Measurements from ENCODE around the gene KCNA3. TPM values are rescaled to one million over a fixed set of nuclear protein-coding genes. Genes with fewer than 3 reads are reported as not detected.

The KCNA3 gene
- total and polyA plus RNA-seq, 7 donors, result 0.71 to 4.3 (median 1.3) TPM; not detected in 3

DNA sequence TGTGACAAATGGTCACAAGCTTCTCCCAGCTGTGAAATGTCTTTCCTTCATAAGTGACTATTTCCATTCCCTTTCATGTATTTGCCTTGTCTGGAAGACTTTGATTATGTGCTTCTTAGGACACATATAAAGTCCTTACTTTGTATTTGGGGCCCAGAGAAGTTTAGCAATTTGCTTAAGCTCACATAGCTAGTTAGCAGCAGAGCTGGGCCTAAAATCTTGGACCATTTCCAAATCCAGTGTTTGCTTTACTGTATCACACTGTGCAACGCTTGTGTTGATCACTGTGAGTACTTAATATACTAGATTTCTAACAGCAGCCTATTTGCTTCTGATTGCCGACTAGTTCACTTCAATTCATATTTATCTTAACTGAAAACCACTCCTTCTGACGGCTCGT, 2.2 kb upstream of the KCNA3 start:
- WGBS, 2 donors, result 57 to 79% methylated on average over 4 of the region's 4 CpGs

DNA sequence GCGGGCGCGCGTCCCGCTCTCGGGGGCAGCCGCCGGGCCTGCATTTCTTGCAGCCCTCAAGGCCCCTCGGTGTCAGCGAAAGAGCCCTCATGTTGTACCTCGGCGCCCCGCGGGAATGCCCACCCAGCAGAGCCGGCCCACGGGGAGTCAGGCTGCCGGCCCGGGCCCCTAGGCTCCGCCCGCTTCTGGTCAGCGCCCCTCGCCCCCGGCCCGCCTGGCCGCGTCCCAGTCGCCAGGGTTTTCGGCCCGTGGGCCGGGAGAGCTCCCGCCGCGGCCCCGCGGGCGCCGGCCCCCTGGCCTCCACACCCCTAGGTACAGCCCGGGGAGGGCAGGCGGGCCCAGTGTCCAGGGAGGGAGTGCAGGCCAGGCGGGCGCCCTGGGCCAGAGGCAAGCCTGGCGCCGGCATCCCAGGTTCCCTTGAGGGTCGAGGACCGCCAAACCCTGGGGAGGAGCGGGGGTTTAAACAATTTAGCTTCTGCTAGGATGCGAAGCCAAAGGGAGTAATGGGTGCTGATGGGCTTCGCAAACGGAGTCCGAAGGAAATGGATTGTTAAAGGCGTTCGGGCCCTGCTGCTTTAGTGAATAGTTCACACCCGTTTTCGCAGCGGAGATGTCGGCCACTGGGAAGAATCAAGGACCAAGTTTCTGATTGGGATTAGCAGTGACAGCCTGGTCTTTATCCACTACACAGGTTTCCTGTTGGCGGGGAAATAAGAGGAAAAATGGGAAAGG, 486 bp upstream of the KCNA3 start:
- Histone ChIP-seq H3K4me3 (peak overlapping the region; percentile 22 to 59 (median 44)), H3K27ac (no peak overlapping the region), H3K36me3 (no peaks in the 10 kb centered on the region), H3K4me1 (peaks cover 0 to 16% (median 15%) of the 10 kb centered on the region in 4 donors), H3K9me3 (no peaks in the 10 kb centered on the region), H3K27me3 (peaks cover 23 to 69% (median 45%) of the 10 kb centered on the region in 3 donors)
- intact Hi-C loops (cut with DNase I), result no loop called here
- WGBS, 2 donors, result 13 to 14% methylated on average over 57 of the region's 57 CpGs
- TF ChIP-seq EP300 (IDR thresholded peaks at IDR 0.05), result no peak
- no peak for TF ChIP-seq POLR2A (IDR thresholded peaks at IDR 0.05)
- TF ChIP-seq POLR2AphosphoS5 (IDR thresholded peaks at IDR 0.05), result no peak
- TF ChIP-seq, protein P1, sequence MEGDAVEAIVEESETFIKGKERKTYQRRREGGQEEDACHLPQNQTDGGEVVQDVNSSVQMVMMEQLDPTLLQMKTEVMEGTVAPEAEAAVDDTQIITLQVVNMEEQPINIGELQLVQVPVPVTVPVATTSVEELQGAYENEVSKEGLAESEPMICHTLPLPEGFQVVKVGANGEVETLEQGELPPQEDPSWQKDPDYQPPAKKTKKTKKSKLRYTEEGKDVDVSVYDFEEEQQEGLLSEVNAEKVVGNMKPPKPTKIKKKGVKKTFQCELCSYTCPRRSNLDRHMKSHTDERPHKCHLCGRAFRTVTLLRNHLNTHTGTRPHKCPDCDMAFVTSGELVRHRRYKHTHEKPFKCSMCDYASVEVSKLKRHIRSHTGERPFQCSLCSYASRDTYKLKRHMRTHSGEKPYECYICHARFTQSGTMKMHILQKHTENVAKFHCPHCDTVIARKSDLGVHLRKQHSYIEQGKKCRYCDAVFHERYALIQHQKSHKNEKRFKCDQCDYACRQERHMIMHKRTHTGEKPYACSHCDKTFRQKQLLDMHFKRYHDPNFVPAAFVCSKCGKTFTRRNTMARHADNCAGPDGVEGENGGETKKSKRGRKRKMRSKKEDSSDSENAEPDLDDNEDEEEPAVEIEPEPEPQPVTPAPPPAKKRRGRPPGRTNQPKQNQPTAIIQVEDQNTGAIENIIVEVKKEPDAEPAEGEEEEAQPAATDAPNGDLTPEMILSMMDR (IDR thresholded peaks at IDR 0.05), result no peak
- no peak for DNase-seq

More for the DNA sequence above, 2.2 kb upstream of the KCNA3 start:
- Histone ChIP-seq H3K4me1 (peaks cover 0 to 16% (median 15%) of the 10 kb centered on the region in 4 donors), H3K9me3 (no peaks in the 10 kb centered on the region), H3K27ac (no peak overlapping the region), H3K4me3 (no peak overlapping the region), H3K36me3 (no peaks in the 10 kb centered on the region), H3K27me3 (peaks cover 23 to 62% (median 47%) of the 10 kb centered on the region in 3 donors)
- intact Hi-C loops (cut with DNase I), result no loop called here
- TF ChIP-seq EP300 (IDR thresholded peaks at IDR 0.05), result no peak
- no peak for TF ChIP-seq POLR2A (IDR thresholded peaks at IDR 0.05)
- no peak for TF ChIP-seq POLR2AphosphoS5 (IDR thresholded peaks at IDR 0.05)
- no peak for DNase-seq

DNA sequence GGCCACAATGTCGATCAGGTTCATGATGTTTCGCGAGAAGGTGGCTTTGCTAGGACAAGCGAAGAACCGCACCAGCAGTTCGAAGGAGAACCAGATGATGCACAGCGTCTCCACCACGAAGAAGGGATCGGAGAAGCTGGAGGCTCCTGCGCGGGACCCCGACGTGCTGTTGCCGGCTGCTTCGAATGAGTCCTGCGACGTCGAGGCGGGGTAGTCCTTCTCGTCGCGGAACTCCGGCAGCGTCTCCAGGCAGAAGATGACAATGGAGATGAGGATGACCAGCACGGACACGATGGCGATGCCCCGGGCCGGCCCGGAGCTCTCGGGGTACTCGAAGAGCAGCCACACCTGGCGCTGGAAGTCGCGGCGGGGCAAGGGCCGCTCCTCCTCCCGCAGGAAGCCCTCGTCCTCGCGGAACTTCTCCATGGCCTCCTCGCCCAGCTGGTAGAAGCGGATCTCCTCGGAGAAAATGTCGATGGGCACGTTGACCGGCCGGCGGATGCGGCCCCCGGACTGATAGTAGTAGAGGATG, 869 bp downstream of the KCNA3 start:
- peak overlapping the region; percentile 4 to 59 (median 44) for H3K4me3 ChIP-seq
- DNase-seq, result no peak
- H3K36me3 ChIP-seq, result no peaks in the 10 kb centered on the region
- H3K9me3 ChIP-seq, result no peaks in the 10 kb centered on the region
- WGBS, 2 donors, result 27 to 63% methylated on average over 51 of the region's 51 CpGs
- TF ChIP-seq, protein P1 (IDR thresholded peaks at IDR 0.05), result no peak
- TF ChIP-seq EP300 (IDR thresholded peaks at IDR 0.05), result no peak
- TF ChIP-seq POLR2A (IDR thresholded peaks at IDR 0.05), result no peak
- TF ChIP-seq POLR2AphosphoS5 (IDR thresholded peaks at IDR 0.05), result no peak
- H3K4me1 ChIP-seq, result peaks cover 0 to 16% (median 15%) of the 10 kb centered on the region in 4 donors
- H3K27ac ChIP-seq, result no peak overlapping the region
- peaks cover 23 to 66% (median 40%) of the 10 kb centered on the region in 3 donors for H3K27me3 ChIP-seq
- intact Hi-C loops (cut with DNase I), result no loop called here

DNA sequence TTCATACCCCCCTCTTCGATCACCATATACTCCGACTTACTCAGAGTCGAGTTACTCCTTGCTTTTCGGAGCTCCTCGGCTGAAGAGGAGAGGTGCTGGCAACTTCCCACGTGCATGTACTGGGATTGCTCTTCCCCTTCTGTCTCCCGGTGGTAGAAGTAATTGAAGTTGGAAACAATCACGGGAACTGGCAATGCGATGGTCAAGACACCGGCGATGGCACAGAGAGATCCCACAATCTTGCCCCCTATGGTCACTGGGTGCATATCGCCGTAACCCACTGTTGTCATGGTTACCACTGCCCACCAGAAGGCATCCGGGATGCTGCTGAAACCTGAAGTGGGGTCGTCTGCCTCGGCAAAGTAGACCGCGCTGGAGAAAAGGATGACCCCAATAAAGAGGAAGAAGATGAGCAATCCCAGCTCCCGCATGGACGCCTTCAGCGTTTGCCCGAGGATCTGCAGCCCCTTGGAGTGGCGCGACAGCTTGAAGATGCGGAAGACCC, 1.5 kb downstream of the KCNA3 start:
- Histone ChIP-seq H3K36me3 (no peaks in the 10 kb centered on the region), H3K4me1 (peaks cover 0 to 16% (median 15%) of the 10 kb centered on the region in 4 donors), H3K4me3 (no peak overlapping the region), H3K9me3 (no peaks in the 10 kb centered on the region), H3K27me3 (peaks cover 23 to 66% (median 40%) of the 10 kb centered on the region in 3 donors), H3K27ac (no peak overlapping the region)
- TF ChIP-seq POLR2AphosphoS5 (IDR thresholded peaks at IDR 0.05), result no peak
- TF ChIP-seq POLR2A (IDR thresholded peaks at IDR 0.05), result no peak
- TF ChIP-seq, protein P1 (IDR thresholded peaks at IDR 0.05), result no peak
- TF ChIP-seq EP300 (IDR thresholded peaks at IDR 0.05), result no peak
- DNase-seq, result no peak
- intact Hi-C loops (cut with DNase I), result no loop called here
- WGBS, 2 donors, result 59 to 77% methylated on average over 25 of the region's 25 CpGs

DNA sequence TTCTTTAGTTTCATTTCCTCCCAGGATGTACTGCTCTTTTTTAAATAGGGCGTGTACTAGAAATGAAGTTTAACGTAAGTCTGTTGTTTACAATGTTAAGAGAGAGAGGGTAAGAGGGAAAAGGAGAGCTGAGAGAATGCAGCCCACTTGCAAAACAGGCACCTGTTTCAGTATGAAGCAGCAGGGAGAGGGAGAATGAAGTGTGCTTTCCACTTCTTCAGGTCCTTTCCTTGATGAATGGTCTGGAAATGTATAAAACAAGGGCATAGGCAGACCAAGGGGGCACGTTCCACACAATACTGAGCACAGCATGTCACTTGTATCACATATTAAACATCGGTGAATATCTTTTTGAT, 2.0 kb downstream of the KCNA3 start:
- no peak overlapping the region for H3K4me3 ChIP-seq
- whole genome bisulfite sequencing, 2 donors, result 30% methylated on average over 4 of the region's 4 CpGs
- DNase-seq, result no peak
- H3K27me3 ChIP-seq, result peaks cover 23 to 66% (median 40%) of the 10 kb centered on the region in 3 donors
- H3K27ac ChIP-seq, result no peak overlapping the region
- intact Hi-C loops (cut with DNase I), result no loop called here
- no peaks in the 10 kb centered on the region for H3K9me3 ChIP-seq
- no peak for TF ChIP-seq EP300 (IDR thresholded peaks at IDR 0.05)
- no peak for TF ChIP-seq POLR2AphosphoS5 (IDR thresholded peaks at IDR 0.05)
- TF ChIP-seq, protein P1 (IDR thresholded peaks at IDR 0.05), result no peak
- no peak for TF ChIP-seq POLR2A (IDR thresholded peaks at IDR 0.05)
- peaks cover 0 to 16% (median 15%) of the 10 kb centered on the region in 4 donors for H3K4me1 ChIP-seq
- no peaks in the 10 kb centered on the region for H3K36me3 ChIP-seq

All from sigmoid colon (tissue), 7 donors.